GM12891 (cell line): ENCODE data around the gene SDSL.

ENCODE experiments used
- DNase-seq: peaks from one replicate; pipeline ENCODE4 v3.0.0; 2011; ENCODE audit warnings: low spot score; ENCODE audit not compliant: insufficient read length
- FAIRE-seq: peaks from 2 replicates; lab custom pipeline; 2011; peaks lifted over from hg19 to GRCh38; lab: Jason Lieb, UNC
- PAX5 ChIP-seq: IDR thresholded peaks from 2 replicates; pipeline ENCODE4 v1.6.1; 2011; ENCODE audit warnings: low read length, moderate library complexity, mild to moderate bottlenecking; ENCODE audit not compliant: insufficient read depth, severe bottlenecking
- POLR2A ChIP-seq: IDR thresholded peaks from 2 replicates; pipeline ENCODE4 v1.6.1; 2011; ENCODE audit warnings: low read depth, low read length, control low read depth
- POLR2AphosphoS5 ChIP-seq: IDR thresholded peaks from 2 replicates; pipeline ENCODE4 v1.6.1; 2011; ENCODE audit warnings: low read depth, low read length, control low read depth
- POU2F2 ChIP-seq: IDR thresholded peaks from 2 replicates; pipeline ENCODE4 v1.6.1; 2011; ENCODE audit warnings: low read depth, mild to moderate bottlenecking, control low read depth, low read length, moderate library complexity
- SPI1 ChIP-seq: IDR thresholded peaks from 2 replicates; pipeline ENCODE4 v1.6.1; 2011; ENCODE audit warnings: low read depth, low read length, control low read depth
- TAF1 ChIP-seq: IDR thresholded peaks from 2 replicates; pipeline ENCODE4 v1.6.1; 2011; ENCODE audit warnings: low read depth, low read length, control low read depth

SDSL gene

DNA sequence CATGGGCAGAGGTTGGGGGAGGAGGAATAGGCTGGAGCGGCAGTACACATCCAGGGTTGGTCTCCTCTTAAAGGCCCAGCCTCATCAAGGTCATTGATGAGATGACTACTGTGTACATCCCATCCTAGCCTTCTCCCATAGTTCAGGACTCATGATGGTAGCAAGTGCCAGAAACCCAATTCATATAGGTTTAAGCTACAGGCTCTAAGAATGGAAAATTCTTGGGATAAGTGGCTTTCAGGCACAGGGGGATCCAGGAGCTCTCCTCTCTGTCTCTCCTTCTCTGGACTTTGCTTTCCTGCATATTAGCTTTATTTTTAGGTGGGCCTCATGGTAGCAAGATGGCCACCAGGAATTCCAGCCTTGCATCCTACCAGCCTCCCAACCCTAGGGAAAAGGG is 6.3 kb downstream of the SDSL start:
- TF ChIP-seq TAF1: no peak
- no peak for TF ChIP-seq POLR2AphosphoS5
- no peak for TF ChIP-seq PAX5
- TF ChIP-seq SPI1: no peak
- TF ChIP-seq POLR2A: no peak
- TF ChIP-seq POU2F2: no peak
- FAIRE-seq (no peak), DNase-seq (no peak)

DNA sequence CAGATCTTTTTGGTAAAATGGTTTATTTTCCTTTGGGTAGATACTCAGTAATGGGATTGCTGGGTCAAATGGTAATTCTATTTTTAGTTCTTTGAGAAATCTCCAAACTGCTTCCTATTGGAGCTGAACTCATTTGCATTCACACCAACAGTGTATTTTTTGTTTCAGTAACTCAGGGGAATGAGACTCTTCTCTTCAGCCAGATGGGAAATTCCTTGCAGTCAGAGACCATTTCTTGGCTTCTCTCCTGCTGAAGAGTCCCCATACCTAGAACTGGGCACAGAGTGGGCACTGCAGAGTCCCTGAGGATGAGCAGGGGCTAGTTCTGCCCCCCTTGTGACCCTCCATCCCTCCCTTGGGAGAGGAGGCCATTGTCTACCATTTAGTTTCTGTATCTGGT is 10.8 kb downstream of the SDSL start:
- FAIRE-seq (no peak), DNase-seq (no peak)
- TF ChIP-seq POU2F2 (no peak), SPI1 (no peak), POLR2AphosphoS5 (no peak), POLR2A (no peak), TAF1 (no peak), PAX5 (no peak)

DNA sequence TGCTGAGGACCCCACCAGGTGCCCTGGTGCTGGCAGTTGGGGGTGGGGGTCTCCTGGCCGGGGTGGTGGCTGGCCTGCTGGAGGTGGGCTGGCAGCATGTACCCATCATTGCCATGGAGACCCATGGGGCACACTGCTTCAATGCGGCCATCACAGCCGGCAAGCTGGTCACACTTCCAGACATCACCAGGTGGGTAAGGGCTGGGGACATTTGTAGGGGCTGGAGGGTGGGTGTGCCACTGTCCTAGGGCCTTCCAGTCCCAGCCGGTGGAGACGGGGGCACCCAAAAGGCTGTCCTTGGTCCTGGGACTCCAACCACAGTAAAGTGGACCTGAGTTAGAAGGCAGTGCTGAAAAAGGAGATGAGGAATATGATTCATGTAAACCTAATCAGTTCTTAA is 13.2 kb downstream of the SDSL start:
- DNase-seq: no peak
- no peak for FAIRE-seq
- TF ChIP-seq TAF1 (no peak), POU2F2 (no peak), POLR2AphosphoS5 (no peak), PAX5 (no peak), SPI1 (no peak), POLR2A (no peak)

DNA sequence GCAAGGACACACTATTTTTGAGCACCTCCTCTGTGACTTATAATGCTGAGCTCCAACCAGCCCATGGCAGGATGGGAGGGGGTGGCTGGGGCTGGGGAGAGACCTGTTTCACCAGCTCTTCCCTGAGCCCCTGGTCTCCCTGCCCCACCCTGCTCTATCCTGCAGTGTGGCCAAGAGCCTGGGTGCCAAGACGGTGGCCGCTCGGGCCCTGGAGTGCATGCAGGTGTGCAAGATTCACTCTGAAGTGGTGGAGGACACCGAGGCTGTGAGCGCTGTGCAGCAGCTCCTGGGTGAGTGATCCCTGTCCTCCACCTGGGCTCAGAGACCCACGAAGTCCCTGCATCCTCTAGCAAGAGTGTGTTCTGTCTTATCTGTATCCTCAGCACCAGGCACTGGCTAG is 14.4 kb downstream of the SDSL start:
- FAIRE-seq (no peak), DNase-seq (no peak)
- TF ChIP-seq PAX5 (no peak), TAF1 (no peak), POLR2A (no peak), POU2F2 (no peak), SPI1 (no peak), POLR2AphosphoS5 (no peak)

DNA sequence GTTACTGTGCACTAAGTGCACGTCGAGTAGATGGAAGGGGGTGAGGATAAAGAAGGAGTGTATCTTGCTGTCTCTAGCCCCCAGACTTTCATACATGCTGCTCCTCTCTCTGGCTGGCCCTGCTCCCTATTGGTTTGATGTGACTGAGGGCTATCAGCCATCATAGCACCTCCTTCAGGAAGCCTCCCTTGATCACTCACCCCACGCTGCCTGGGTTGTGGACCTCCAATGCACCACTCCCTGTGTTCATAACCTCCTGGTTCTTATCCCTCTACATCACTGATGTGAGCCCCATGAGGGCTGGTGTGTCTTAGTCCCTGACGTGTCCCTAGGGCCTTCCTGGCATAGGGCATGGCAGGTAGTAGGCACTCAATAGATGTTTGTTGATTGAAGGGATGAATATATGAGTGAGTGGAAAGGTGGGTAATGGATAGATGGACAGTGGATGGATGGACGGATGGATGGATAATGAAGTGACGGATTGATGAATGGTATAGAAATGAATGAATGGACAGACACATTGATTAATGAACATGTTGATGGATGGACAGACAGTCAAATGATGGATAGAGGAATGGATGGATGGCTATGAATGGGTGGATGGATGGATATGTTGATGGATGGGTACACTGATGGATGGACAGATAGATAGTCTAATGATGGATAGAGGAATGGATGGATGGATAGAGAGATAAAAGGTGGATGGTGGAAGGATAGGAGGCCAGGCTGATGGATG is 15.0 kb downstream of the SDSL start:
- no peak for DNase-seq
- no peak for FAIRE-seq
- no peak for TF ChIP-seq POU2F2
- no peak for TF ChIP-seq POLR2A
- no peak for TF ChIP-seq POLR2AphosphoS5
- no peak for TF ChIP-seq PAX5
- TF ChIP-seq TAF1: no peak
- TF ChIP-seq SPI1: no peak

DNA sequence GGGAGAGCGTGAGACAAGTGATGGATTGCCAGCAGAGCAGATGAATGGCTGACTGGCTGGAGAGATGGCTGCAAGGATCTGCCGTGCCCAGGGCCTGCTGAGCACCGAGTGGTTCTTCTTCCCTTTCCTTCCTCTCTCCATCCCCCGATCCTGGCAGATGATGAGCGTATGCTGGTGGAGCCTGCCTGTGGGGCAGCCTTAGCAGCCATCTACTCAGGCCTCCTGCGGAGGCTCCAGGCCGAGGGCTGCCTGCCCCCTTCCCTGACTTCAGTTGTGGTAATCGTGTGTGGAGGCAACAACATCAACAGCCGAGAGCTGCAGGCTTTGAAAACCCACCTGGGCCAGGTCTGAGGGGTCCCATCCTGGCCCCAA is 15.5 kb downstream of the SDSL start:
- DNase-seq (no peak), FAIRE-seq (no peak)
- TF ChIP-seq PAX5 (no peak), POLR2AphosphoS5 (no peak), POU2F2 (no peak), TAF1 (no peak), POLR2A (no peak), SPI1 (no peak)

DNA sequence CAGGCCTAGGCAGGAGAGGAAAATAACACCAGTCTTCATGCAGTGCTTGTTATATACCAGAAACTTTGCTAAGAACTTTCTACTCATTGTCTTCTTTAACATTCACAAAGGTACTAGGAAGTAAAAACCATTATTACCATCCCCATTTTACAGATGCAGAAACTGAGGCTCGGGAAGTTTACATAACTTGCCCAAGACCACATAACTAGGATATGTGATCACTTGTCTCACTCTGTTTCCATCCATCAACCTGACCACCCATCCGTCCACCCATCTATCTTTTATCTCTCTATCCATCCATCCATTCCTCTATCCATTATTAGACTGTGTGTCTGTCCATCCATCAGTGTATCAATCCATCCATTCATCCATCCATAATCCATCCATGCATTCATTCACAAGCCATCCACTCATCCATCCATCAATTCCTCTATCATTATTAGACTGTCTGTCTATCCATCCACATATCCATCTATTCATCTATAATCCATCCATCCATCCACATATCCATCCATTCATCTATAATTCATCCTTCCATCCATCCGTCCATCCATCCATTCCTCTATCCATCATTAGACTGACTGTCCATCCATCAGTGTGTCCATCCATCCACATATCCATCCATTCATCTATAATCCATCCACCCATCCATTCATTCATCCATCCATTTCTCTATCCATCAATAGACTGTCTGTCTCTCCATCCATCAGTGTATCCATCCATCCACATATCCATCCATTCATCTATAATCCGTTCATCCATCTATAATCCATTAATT is 16.5 kb downstream of the SDSL start:
- TF ChIP-seq POU2F2 (no peak), PAX5 (no peak), TAF1 (no peak)
- no peak for DNase-seq
- no peak for FAIRE-seq

DNA sequence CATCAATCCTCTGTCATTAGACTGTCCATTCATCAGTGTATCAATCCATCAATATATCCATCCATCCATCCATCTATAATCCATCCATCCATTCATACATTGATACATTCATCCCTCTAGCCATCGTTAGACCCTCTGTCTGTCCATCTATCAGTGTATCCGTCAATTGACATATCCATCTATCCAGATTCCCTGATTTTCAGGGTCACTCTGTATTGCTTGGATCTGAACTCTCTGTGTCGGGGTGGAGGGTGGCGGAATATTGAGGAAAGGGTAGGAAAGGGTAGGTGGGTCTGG is 17.1 kb downstream of the SDSL start:
- DNase-seq (no peak), FAIRE-seq (no peak)
- TF ChIP-seq TAF1 (no peak), POLR2AphosphoS5 (no peak), POU2F2 (no peak), PAX5 (no peak), POLR2A (no peak), SPI1 (no peak)

DNA sequence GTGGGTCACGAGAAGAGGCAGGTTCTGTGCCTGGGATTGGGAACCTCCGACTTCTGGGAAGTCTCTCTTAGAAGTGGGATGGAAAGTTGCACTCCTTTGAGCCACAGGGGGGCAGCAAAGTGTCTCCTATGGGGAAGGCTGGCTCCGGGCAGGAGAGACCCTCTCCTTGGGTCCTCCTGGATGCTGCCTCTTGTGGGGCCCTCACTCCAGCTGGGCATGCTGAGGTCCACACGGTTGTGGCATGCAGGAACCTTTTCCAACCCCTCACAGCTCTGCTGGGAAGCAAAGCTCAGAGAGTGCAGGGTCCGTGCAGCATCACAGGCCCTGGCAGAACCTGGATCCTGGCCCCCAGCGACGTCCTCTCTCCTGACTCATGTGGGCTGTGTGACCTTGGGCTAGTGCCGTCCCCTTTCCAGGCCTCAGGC is 17.4 kb downstream of the SDSL start:
- FAIRE-seq: no peak
- no peak for DNase-seq
- no peak for TF ChIP-seq SPI1
- TF ChIP-seq PAX5: no peak
- TF ChIP-seq POU2F2: no peak
- TF ChIP-seq POLR2AphosphoS5: no peak
- TF ChIP-seq POLR2A: no peak
- no peak for TF ChIP-seq TAF1

DNA sequence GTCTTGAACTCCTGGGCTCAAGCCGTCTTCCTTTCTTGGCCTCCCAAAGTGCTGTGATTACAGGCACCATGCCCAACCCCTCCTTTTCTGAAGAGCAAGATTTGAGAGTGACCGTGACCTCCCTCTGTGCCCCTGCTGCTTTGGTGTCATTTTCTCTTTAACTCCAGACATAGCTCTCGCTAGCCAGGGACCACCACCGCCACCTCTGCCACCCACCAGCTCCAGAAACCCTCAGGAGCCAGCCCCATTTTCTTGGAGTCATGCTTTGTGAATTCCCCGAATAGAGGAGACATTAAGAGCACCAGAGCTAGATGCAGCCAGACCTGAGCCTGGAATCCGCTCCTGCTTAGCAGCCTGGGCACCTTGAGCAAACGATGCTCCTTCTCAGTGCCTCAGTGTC is 18.2 kb downstream of the SDSL start:
- FAIRE-seq (no peak), DNase-seq (no peak)
- TF ChIP-seq SPI1: no peak
- no peak for TF ChIP-seq POLR2A
- no peak for TF ChIP-seq PAX5
- TF ChIP-seq POU2F2: no peak
- no peak for TF ChIP-seq POLR2AphosphoS5
- TF ChIP-seq TAF1: no peak
